Fibroblast of gingiva (primary cell): ENCODE data around the gene UBA5.

ENCODE experiments used
- DNase-seq: peaks from one replicate; pipeline ENCODE4 v3.0.0-alpha.2; 2011; ENCODE audit warnings: low read depth

The UBA5 gene

DNA sequence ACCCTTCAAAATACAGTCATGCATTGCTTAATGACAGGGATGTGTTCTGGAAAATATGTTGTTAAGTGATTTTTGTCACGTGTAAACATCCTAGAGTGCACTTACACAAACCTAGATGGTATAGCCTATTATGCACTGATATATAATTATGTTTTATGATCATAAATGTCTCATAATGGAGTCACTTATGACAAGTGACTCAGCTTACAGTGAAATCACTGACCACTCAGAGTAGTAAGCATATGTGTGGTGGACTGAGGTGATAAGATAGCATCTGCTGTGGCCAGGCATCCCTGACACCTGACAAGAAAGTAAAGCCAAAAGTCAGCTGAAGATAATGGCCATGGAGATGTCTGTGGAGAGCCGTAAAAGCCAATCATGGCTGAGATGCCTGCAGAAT, 5.9 kb upstream of the UBA5 start:
- no peak for DNase-seq

DNA sequence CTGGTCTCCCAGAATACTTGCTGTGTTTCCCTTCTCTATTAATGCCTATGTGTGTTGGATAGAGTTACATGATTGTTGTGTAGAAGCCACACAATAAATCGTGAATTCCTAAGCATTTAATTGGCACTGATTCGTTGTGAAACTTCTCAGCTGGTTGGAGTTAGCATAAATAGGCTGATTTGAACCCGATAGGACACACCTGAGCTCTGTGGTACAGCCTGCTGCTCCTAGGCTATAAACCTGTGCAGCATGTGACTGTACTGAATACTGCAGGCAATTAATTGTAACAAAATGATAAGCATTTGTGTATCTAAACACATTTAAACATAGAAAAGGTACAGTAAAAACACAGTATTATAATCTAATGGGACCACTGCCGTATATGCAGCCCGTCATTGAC, 5.4 kb upstream of the UBA5 start:
- no peak for DNase-seq

DNA sequence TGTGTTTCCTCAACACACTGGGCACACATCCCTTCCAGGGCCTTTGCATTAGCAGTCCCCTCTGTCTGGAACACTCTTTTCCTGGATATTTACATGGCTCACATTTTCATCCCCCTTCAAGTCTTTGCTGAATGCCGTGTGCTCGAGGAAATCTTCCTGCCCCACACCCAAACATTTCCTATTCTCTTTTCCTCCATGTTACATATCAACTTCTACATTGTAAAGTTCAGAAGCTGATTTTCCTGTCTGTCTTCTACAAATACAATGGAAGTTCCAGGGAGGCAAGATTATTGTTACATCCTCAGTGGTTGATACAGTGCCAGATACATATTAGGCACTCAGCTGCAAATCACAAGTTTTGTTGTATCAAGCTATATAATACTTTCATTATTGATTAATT, 4.7 kb upstream of the UBA5 start:
- no peak for DNase-seq

DNA sequence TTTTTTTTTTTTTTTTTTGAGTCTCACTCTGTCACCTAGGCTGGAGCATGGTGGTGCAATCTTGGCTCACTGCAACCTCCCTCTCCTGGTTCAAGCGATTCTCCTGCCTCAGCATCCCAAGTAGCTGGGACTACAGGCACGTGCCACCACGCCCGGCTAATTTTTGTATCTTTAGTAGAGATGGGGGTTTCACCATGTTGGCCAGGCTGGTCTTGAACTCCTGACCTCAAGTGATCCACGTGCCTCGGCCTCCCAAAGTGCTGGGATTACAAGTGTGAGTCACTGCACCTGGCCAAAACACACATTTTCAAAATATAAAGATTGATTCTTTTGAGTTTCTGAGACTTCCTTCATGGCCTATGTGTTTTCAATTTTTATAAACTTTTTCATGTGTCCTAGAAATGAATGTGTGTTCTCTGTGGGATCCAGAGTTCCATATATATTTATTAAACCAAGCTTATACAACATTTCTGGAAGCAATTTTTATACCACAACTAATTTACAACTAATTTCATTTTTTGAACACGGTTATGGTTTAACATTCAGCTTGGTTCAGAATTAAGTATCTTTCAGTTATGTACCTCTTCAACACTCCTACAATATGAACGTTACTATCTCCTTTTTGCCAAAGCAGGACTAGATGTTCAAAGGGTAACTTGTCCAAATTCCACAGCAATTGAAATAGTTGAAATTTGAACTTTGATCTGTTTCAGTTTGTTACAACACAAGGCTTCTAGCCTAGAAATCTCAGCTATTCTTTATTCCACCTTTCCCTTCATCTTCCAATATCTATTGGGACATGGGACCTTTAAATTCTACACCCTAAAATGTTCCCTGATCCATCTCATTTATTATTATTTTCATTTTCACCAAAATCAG, 2.0 kb upstream of the UBA5 start:
- DNase-seq = no peak

DNA sequence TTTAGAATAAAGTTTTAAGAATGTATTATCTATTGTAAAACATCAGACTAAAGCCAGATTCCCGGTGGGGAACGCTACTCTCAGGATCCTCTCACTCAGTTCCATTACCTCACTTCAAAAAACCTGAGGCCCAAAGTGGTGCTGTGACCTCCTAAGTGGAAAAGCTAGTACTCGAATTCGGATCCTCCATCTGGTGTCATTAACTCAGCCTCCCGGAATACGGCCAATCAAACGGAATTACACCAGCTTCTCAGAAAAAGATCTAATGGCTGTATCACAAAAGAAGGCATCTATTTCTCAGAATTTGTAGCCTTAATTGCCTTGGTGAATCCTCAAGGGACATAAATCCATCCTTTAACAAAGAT, 1.1 kb upstream of the UBA5 start:
- no peak for DNase-seq

DNA sequence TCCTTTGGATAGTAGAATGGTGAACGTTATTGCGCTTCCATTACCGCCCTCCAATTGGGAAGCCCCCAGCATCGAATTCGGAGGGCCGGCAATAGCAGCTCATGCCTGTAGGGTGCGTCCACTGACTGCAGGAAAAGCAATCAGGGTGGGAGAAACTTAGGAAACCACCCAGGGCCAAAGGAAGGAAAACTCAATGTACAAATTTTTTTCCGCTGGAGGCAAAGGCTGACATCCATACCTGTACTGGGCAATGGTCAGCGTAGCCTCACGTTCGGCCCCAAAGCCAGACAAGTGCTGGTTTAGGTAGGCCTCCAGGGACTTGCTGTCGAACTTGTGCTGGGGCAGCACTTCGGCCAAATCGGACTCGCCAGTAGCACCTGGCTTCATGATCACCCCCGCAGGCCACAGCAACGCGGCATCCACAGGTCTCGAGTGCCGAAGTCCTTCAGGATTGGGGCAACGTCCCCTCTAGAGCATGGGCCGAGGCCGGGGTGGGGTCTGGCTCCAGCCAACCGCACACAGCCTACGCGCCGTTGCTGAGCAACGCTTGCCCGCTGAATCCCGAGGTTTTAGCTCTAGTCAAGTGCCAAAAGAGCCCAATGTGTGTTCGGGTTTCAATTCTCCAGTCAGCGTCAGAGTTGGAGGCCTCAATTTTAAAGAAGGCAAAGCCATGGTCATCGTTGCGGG, 621 bp upstream of the UBA5 start, which contains the start of gene ACAD11:
Gene ACAD11 (minus strand): TSS at position 445 of the 687 bp plus-strand sequence. CDS start 58 bp downstream, at position 387.
- peak; percentile 74 for DNase-seq

DNA sequence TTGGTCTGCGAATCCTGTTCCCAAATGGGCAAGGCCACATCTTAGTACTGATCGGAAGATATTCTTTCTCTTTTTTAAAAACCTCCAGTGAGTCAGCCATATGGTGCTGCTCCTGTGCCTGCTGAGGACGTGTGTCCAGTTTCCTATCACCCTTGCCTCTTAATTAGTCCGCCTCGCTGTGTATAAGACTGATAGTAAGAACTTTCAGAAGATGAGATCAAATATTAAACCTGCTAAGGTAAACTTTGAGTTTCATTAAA, 612 bp downstream of the UBA5 start:
- DNase-seq = peak; percentile 4

DNA sequence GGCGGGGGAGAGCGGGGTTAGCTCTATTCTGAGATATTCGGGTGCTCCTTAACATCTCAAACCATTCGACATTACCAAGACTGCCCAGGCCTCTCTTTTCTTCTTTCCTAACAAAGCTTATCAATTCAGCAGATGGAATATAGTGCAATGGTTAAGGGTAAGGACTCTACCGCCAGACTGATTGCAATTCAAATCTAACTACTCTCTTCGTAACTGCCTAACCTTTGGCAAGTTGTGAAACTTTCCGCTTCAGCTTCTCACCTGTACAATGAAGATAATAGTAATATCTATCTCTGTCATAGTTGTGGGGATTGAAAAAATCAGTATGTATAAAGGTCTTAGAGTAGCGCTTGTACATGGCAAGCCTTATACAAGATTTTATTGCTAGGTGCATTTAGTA, 972 bp downstream of the UBA5 start:
- DNase-seq = no peak

DNA sequence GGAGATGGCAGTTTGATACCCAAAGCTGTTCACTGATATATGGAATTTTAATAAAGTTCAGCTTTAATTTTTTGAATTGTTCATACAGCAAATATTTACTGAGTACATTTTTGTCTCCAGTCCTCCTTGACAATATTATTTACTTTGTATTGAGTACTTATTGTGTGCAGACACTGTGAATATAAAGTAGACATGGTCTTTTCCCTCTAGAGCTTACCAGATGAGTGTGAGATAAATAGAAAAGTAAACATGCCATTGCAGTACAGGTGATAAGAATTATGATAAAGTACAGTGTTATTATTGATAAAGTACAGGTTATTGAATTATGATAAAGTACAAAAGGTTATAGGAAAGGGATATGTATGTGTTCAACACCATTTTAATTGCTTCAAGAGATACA, 2.1 kb downstream of the UBA5 start:
- DNase-seq = no peak

DNA sequence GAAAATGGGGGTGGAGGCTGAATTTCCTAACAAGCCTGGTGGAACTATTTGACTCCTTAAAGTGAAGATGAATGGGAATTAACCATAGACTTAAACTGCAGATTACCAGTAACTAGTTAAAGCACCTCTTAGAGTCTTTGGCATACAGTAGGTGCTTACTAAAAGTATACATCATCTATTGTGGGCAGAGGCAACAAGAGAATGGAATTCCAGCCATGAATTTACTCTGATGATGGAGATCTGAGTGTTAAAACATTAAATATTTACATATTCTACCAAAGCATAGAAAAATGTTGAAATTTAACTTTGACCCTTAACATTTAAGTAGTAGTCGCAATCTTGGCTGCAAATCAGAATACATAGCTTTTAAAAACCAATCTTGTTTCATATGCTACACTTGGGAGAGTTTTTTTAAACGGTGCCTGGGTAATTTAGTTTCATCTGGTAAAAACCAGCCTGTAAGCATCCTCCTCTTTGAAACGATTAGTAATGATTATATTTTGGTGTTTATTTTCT, 5.2 kb downstream of the UBA5 start:
- no peak for DNase-seq

DNA sequence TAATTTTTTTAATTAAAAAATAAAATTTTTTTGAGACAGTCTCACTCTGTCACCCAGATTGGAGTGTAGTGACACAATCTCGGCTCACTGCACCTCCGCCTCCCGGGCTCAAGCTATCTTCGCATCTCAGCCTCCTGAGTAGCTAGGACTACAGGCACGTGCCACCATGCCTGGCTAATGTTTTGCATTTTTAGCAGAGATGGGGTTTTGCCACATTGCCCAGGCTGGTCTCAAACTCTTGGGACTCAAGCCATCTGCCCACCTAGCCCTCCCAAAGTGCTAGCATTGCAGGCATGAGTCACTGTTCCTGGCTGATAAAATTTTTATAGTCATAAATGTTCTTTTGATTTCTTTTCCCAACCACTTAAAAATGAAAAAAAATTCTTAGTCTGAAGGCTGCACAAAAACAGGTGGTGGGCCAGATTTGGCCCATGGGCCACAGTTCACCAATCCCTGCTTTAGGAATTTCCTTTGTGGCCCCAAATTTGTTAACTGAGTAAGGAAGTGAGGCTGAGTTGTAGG, 9.2 kb downstream of the UBA5 start:
- no peak for DNase-seq

DNA sequence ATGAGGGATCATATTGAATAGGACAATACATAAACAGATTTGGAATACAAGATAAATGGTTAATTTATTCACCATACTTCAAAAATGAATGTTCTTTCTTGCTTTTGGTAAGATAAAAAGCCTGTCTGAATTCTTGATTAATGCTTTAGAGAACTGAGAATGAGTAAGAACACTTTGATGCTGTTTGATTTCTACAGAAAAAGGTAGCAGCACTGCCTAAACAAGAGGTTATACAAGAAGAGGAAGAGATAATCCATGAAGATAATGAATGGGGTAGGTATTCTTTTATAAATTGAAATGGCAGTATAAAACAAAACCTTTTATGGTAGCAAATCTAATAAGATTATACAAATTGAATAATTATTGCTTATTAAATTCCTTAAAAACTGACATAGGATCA, 15.3 kb downstream of the UBA5 start:
- no peak for DNase-seq

DNA sequence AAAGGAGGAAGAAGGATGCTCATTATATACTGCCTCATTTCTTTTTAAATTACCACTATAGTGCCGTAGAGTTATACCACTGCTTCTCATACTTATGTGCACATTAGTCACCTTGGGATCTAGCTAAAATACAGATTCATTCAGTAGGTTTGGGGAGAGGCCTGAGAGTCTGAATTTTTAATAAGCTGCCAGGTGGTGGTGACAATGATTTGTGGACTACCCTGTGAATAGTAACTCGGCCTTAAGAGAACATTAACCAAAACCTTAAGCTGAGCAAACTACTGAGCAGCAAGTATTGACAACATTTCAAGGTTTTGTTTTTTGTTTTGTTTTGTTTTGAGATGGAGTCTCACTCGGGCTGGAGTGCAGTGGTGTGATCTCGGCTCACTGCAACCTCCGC, 19.8 kb downstream of the UBA5 start:
- DNase-seq = no peak

DNA sequence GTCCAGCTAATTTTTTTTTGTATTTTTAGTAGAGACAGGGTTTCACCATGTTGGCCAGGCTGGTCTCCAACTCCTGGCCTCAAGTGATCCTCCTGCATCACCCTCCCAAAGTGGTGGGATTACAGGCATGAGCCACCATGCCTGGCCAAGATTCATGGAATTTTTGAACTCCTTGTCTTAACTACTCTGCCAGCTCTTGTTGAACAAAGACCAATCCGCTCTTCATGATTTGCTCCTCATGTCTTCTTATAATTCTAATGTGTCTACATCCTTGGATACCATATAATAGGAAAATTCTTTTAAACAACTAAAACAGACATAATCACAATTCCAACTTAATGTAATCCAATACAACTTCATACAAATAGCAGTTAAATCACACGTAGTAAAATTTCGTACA, 21.3 kb downstream of the UBA5 start:
- no peak for DNase-seq

DNA sequence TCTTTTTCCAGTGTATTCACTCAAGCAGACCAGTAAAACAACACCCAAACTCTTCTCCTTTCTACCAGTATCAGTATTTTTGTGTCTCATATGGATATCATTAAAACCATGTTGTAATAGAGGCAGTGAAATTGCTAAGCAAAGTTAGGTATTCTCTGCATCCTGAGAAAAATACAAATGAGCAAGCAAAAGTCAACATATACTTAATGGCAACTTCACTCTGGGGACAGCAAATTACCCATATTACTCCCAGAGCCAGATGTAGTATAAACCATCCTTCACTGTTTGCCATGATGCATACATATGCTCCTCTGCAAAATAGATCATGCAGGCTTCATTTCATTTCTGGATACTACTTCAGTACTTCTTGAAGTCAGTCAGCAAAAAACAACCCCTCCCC, 22.1 kb downstream of the UBA5 start:
- peak; percentile 55 for DNase-seq

DNA sequence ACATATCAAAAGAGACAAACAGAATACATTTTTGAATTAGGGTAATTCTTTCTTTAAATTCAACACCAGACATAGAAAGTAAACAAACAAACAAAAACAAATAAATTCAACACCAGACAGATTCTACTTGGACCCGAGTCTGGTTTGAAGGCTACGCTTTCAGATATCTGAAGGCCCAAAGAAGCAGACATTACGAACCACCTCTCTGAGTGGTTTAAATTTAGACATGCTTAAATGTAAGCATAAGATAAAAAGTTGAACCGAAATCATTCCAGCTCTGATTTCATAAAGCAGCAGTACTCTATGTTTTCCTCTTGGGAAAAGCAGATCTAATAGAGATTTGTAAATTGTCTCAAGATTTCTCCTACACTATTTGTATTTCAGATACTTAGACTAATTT, 29.9 kb downstream of the UBA5 start:
- DNase-seq = no peak

DNA sequence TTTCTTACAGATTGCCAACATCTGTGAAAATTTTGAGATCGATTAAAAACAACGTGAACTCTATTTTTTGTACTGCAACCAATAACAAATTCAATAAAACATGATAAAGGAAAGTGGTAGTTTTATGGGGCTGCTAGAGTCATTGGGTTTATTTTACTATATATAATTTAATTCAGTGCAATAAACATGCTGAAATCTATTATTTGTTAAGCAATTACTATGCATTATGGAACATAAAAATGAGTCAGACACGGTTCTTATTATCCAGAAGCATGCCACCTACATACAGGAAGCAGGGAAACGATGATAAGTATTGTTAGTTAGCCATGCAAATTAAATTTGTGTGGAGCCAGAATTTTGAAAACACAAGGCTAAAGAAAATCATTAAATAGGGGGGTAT, 34.9 kb downstream of the UBA5 start:
- DNase-seq = no peak

DNA sequence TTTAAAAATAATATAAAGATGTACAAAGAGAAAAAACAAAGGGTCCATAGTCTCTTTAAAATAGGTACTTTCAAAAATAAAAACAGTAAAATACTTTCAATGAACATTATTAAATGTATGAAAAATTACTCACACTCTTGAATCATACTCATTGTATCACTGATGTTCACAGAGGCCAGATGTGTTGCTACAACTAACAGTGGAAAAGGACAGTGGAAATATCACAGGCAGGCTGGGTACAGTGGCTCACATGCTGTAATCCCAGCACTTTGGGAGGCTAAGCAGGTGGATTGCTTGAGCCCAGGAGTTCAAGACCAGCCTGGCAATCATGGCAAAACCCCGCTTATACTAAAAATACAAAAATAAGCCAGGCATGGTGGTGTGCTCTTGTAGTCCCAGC, 35.3 kb downstream of the UBA5 start:
- no peak for DNase-seq

DNA sequence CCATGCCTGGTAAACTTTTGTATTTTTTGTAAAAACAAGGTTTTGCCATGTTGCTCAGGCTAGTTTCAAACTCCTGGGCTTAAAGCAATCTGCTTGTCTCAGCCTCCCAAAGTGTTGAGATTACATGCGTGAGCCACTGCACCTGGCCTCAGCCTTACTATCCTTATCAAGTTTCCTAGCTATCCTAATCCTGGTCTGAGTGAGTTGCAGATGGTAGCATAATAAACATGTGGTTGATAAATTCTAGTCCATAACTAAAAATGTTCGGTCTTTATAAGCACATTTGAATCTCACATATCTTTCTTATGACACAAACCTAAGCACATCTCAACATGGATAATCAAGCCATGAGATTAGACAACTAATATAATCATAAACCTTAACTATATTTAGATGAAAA, 43.6 kb downstream of the UBA5 start:
- no peak for DNase-seq

DNA sequence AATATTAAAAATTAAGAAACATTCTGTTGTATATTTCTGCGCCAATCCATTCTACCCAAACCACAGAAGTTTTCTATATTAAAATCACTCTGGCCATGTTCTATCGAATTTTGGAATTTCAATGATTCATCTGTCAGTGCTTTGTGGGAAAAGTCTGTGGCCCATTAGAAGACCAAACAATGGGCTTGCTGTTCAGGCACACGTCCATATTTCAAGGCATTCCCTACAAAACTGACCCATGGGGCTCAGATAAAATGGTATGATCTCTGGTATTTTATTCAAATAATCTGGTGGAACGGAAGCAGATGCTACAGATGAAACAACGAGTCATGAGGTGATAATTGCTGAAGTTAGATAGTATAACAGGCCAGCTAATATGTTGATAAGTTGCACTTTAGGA, 49.6 kb downstream of the UBA5 start:
- DNase-seq = no peak

DNA sequence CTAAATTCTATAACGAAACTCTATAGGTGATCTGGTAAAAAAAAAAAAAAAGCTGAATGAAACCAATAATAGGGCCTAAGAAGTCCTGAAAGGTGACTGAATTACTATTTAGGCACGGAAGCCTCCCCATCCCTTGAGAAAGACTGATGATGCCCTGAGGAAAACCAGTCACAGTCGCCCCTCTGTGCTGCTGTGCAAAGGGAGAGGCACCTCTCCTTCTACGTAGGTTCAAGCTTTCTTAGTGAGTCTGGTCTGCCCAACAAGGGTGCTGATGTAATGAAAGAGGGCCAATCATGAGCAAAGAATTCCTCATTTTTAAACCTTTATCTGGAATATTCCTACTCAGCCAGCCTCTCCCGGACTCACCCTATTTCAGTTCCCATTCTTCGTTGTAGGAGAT, 50.2 kb downstream of the UBA5 start:
- DNase-seq = no peak

DNA sequence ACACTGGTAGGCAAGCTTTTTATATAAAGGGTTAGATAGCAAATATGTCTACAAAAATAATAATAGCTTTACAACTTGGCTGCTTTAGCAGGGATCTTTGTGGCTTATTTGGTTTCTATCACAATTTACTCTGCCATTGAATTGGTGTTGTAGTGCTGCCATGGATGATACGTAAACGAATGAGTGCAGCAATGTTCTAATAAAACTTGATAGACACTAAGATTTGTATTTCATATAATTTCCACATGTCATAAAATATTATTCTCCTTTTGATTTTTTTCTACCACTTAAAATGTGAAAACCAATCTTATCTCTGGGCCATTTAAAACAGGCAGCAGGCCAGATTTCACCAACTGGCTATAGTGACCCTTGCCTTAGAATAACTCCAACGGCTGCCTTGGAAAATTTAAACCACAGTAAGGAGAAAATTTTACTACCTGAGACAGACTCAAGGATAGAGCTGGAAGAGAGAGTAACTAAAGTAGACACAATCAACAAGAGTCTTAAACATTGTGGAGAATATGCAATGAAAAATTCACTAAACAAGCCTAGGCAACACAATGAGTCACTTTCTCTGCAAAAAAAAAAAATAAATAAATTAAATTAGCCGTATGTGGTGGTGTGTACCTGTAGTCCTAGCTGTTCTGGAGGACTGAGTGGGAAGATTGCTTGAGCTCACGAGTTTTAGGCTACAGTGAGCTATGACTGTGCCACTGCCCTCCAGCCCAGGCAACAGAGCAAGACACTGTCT, 54.0 kb downstream of the UBA5 start:
- no peak for DNase-seq

DNA sequence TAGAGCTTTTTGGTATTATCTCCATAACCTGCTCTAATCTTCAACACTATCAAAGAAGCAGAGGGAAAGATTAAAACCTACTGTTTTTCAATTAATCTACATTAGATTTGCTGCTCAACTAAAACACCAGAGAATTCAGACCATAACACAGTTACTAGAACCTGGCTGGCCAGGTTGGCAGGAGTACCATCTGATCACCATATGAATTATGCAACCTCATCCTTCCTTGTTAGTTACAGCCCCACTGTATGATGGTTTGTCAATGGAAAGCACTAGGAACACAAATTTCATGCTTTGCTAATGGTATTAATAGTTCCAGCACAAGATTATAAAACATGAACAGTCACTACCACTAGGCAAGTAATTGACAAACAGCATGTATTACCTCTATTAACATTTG, 56.2 kb downstream of the UBA5 start:
- no peak for DNase-seq
